H1 (cell line): Measurements from ENCODE around the gene SPEM3. TPM values are rescaled to one million over a fixed set of nuclear protein-coding genes. Genes with fewer than 3 reads are reported as not detected.

Experiments used
- CTCF ChIA-PET: fragments of 300-600 bp; sonication (Branson Sonifier 250); formaldehyde crosslinking; loops from one replicate; lab custom pipeline; 2021; ENCODE audit not compliant: partially characterized antibody; lab: Charles Lee
- POLR2A ChIA-PET: fragments of 300-600 bp; sonication (Branson Sonifier 250); formaldehyde crosslinking; loops from one replicate; lab custom pipeline; 2021; ENCODE audit warnings: inconsistent platforms; ENCODE audit not compliant: partially characterized antibody; lab: Charles Lee
- DNase-seq, 2 experiments: peaks; one replicate each; pipeline versions ENCODE4 v3.0.0 to v3.0.0-alpha.2; 2010 to 2022; ENCODE audit warnings: low spot score in 2 of 2, low read depth in 1 of 2, mixed read lengths in 1 of 2
- FAIRE-seq: peaks from 2 replicates; lab custom pipeline; 2011; peaks lifted over from hg19 to GRCh38; lab: Jason Lieb, UNC
- H2AFZ ChIP-seq: 2 replicates; pipeline ENCODE4 v1.8.1; 2012; ENCODE audit warnings: low read length, inconsistent platforms
- H2AK5ac ChIP-seq: 2 replicates; pipeline ENCODE4 v1.6.1; 2013; ENCODE audit warnings: low read depth, low read length
- H2BK120ac ChIP-seq: replicated peaks from 2 replicates; pipeline ENCODE3; 2013; ENCODE audit warnings: low read depth, low read length, inconsistent platforms
- H2BK12ac ChIP-seq: 2 replicates; pipeline ENCODE4 v1.6.1; 2013; ENCODE audit warnings: low read depth, low read length
- H2BK15ac ChIP-seq: 2 replicates; pipeline ENCODE4 v1.6.1; 2013; ENCODE audit warnings: low read length
- H2BK20ac ChIP-seq: 2 replicates; pipeline ENCODE4 v1.6.1; 2013; ENCODE audit warnings: low read length
- H2BK5ac ChIP-seq: 2 replicates; pipeline ENCODE4 v1.6.1; 2013; ENCODE audit warnings: low read depth, low read length
- H3K14ac ChIP-seq: 2 replicates; pipeline ENCODE4 v1.6.1; 2013; ENCODE audit warnings: inconsistent platforms; ENCODE audit not compliant: insufficient read length
- H3K18ac ChIP-seq: 2 replicates; pipeline ENCODE4 v1.6.1; 2013; ENCODE audit warnings: low read length; ENCODE audit errors: extremely low read depth
- H3K23ac ChIP-seq: 2 replicates; pipeline ENCODE4 v1.6.1; 2013; ENCODE audit warnings: inconsistent platforms; ENCODE audit not compliant: insufficient read length
- H3K23me2 ChIP-seq: 2 replicates; pipeline ENCODE4 v1.6.1; 2013; ENCODE audit warnings: low read depth, low read length
- H3K27ac ChIP-seq: 2 replicates; pipeline ENCODE4 v1.6.1; 2011; ENCODE audit warnings: low read depth, low read length, inconsistent platforms
- H3K27me3 ChIP-seq, 4 experiments: replicated peaks in 1 of 4; 1 replicate in 1 of 4; 2 replicates in 3 of 4; pipeline versions ENCODE4 v1.6.1 to v1.8.1; 2011 to 2013; ENCODE audit warnings: low read length in 3 of 4, mild to moderate bottlenecking in 3 of 4, inconsistent platforms in 2 of 4, mixed read lengths in 2 of 4, moderate library complexity in 1 of 4; ENCODE audit not compliant: control insufficient read depth in 3 of 4, insufficient read depth in 3 of 4; ENCODE audit errors: extremely low read depth in 1 of 4
- H3K36me3 ChIP-seq, 4 experiments: 2 replicates each; pipeline versions ENCODE4 v1.6.1 to v1.8.1; 2011 to 2013; ENCODE audit warnings: mild to moderate bottlenecking in 4 of 4, low read length in 3 of 4, moderate library complexity in 2 of 4, control low read depth in 1 of 4, inconsistent platforms in 1 of 4; ENCODE audit not compliant: insufficient read depth in 4 of 4, control insufficient read depth in 2 of 4
- H3K4ac ChIP-seq: replicated peaks from 2 replicates; pipeline ENCODE3; 2013; ENCODE audit warnings: low read length, low read depth, mixed read lengths, inconsistent platforms; ENCODE audit not compliant: insufficient read length
- H3K4me1 ChIP-seq, 4 experiments: replicated peaks in 1 of 4; 1 replicate in 1 of 4; 2 replicates in 3 of 4; pipeline versions ENCODE4 v1.6.1 to v1.8.1; 2011 to 2013; ENCODE audit warnings: low read length in 3 of 4, inconsistent platforms in 2 of 4, mixed read lengths in 1 of 4; ENCODE audit not compliant: insufficient read depth in 4 of 4, control insufficient read depth in 3 of 4
- H3K4me2 ChIP-seq, 2 experiments: 2 replicates each; pipeline versions ENCODE4 v1.6.1 to v1.8.1; 2011 to 2013; ENCODE audit warnings: low read depth in 2 of 2, low read length in 2 of 2, control low read depth in 1 of 2, inconsistent platforms in 1 of 2, mild to moderate bottlenecking in 1 of 2; ENCODE audit not compliant: insufficient read depth in 1 of 2
- H3K4me3 ChIP-seq, 4 experiments: fragments of 200-600, 300-600 bp in 1 of 4; sonication (generic), shearing (Covaris generic), sonication (Bioruptor Twin) in 1 of 4; 2 replicates each; pipeline versions ENCODE4 v1.5.1 to v1.8.1; 2011 to 2016; ENCODE audit warnings: low read length in 4 of 4, low read depth in 3 of 4, control low read depth in 2 of 4, inconsistent platforms in 2 of 4, mild to moderate bottlenecking in 2 of 4, mixed read lengths in 1 of 4, moderate library complexity in 1 of 4; ENCODE audit not compliant: insufficient read depth in 2 of 4; ENCODE audit errors: extremely low read depth in 1 of 4
- H3K56ac ChIP-seq: replicated peaks from 2 replicates; pipeline ENCODE3; 2013; ENCODE audit warnings: low read depth, mild to moderate bottlenecking, mixed read lengths, low read length, inconsistent platforms; ENCODE audit not compliant: insufficient read length
- H3K79me1 ChIP-seq: 2 replicates; pipeline ENCODE4 v1.6.1; 2013; ENCODE audit warnings: low read depth, low read length, control low read depth
- H3K79me2 ChIP-seq, 2 experiments: 2 replicates each; pipeline versions ENCODE4 v1.6.1 to v1.8.1; 2012 to 2013; ENCODE audit warnings: low read length in 2 of 2, mild to moderate bottlenecking in 2 of 2, inconsistent platforms in 1 of 2; ENCODE audit not compliant: insufficient read depth in 2 of 2, control insufficient read depth in 1 of 2
- H3K9ac ChIP-seq, 4 experiments: replicated peaks in 1 of 4; 1 replicate in 1 of 4; 2 replicates in 3 of 4; pipeline versions ENCODE4 v1.6.1 to v1.8.1; 2011 to 2013; ENCODE audit warnings: low read depth in 3 of 4, low read length in 3 of 4, control low read depth in 2 of 4, mild to moderate bottlenecking in 2 of 4, moderate library complexity in 2 of 4, inconsistent platforms in 1 of 4; ENCODE audit errors: extremely low read depth in 1 of 4
- H3K9me3 ChIP-seq, 2 experiments: 2 replicates each; pipeline versions ENCODE4 v1.6.1 to v1.8.1; 2012 to 2013; ENCODE audit warnings: mild to moderate bottlenecking in 2 of 2, moderate library complexity in 2 of 2, control low read depth in 1 of 2, inconsistent platforms in 1 of 2, low read depth in 1 of 2, low read length in 1 of 2, mixed read lengths in 1 of 2; ENCODE audit not compliant: insufficient read depth in 2 of 2
- H4K20me1 ChIP-seq, 2 experiments: replicated peaks in 1 of 2; 2 replicates each; pipeline versions ENCODE3 to v1.8.1; 2011 to 2013; ENCODE audit warnings: inconsistent platforms in 2 of 2, low read length in 2 of 2, mild to moderate bottlenecking in 1 of 2; ENCODE audit not compliant: insufficient read depth in 2 of 2, control insufficient read depth in 1 of 2
- H4K5ac ChIP-seq: 2 replicates; pipeline ENCODE4 v1.6.1; 2013; ENCODE audit warnings: low read length, low read depth, mixed read lengths, inconsistent platforms; ENCODE audit not compliant: insufficient read length
- H4K8ac ChIP-seq: 2 replicates; pipeline ENCODE4 v1.8.0; 2013; ENCODE audit warnings: mild to moderate bottlenecking, moderate library complexity, low read length, inconsistent platforms; ENCODE audit not compliant: insufficient read depth; ENCODE audit errors: extremely low read depth
- H4K91ac ChIP-seq: replicated peaks from 2 replicates; pipeline ENCODE3; 2013; ENCODE audit warnings: low read length, mixed read lengths, inconsistent platforms; ENCODE audit not compliant: insufficient read length
- CEBPB ChIP-seq: IDR thresholded peaks from 2 replicates; pipeline ENCODE4 v1.6.1; 2012; ENCODE audit warnings: low read depth, low read length
- CHD1 ChIP-seq: IDR thresholded peaks from 2 replicates; pipeline ENCODE4 v1.6.1; 2012; ENCODE audit warnings: low read depth, low read length, improper control_type of control experiment
- HDAC6 ChIP-seq: IDR thresholded peaks from one replicate; pipeline ENCODE4 v1.7.1; 2012; ENCODE audit warnings: low read depth, mild to moderate bottlenecking, inconsistent platforms, low read length, moderate library complexity
- KDM1A ChIP-seq: fragments of 200-600, 300-600 bp; sonication (generic); IDR thresholded peaks from 2 replicates; pipeline ENCODE4 v1.7.1; 2016; ENCODE audit warnings: mild to moderate bottlenecking, low read length, borderline replicate concordance
- KDM5A ChIP-seq: fragments of 200-600 bp; IDR thresholded peaks from 2 replicates; pipeline ENCODE4 v1.7.1; 2012; ENCODE audit warnings: mild to moderate bottlenecking, low read length, inconsistent platforms, mixed read lengths
- NANOG ChIP-seq: IDR thresholded peaks from 2 replicates; pipeline ENCODE4 v1.6.1; 2011; ENCODE audit warnings: low read length, low read depth, mild to moderate bottlenecking, inconsistent platforms; ENCODE audit not compliant: insufficient read depth, poor library complexity, severe bottlenecking
- POLR2A ChIP-seq, 2 experiments: IDR thresholded peaks; 1 replicate in 1 of 2; 2 replicates in 1 of 2; pipeline ENCODE4 v1.6.1; 2011; ENCODE audit warnings: low read depth in 2 of 2, low read length in 2 of 2, mild to moderate bottlenecking in 2 of 2; ENCODE audit errors: control extremely low read depth in 1 of 2
- SP1 ChIP-seq: IDR thresholded peaks from 2 replicates; pipeline ENCODE4 v1.6.1; 2011; ENCODE audit warnings: low read depth, low read length
- WGBS, 2 experiments: shearing (Covaris generic) in 1 of 2; methylation state at CpG; one replicate each; pipeline versions ENCODE4 v1.1.6 to v1.1.7; 2013 to 2015; ENCODE audit warnings: low lambda C conversion rate in 2 of 2, mixed read lengths in 2 of 2, inconsistent platforms in 1 of 2, low coverage in 1 of 2, missing lambda C conversion rate in 1 of 2; ENCODE audit not compliant: insufficient replicate concordance in 2 of 2, insufficient coverage in 1 of 2, insufficient read length in 1 of 2; ENCODE audit errors: extremely low coverage in 1 of 2, missing lambda C conversion rate in 1 of 2; 5-methylcytosine and 5-hydroxymethylcytosine counted together
- polyA plus RNA-seq, 7 experiments: library from polyadenylated mRNA; depleted of rRNA in 3 of 7; stranded (reverse) in 5 of 7; unstranded in 2 of 7; fragments of >200 nt in 5 of 7; fragments of 200-250 nt in 2 of 7; gene quantifications; 1 replicate in 5 of 7; 2 replicates in 1 of 7; 4 replicates in 1 of 7; pipeline versions ENCODE4 v1.2.1 to v1.2.3, GENCODE V29; 2011 to 2013; ENCODE audit warnings: missing spikeins in 2 of 7, mixed read lengths in 2 of 7
- total RNA-seq: library from RNA; stranded (reverse); fragmentation: NEBNext Ultra II Directional; extraction: Animal tissue kit (Norgen Biotek cat#: 25700); gene quantifications from 2 replicates; pipeline ENCODE4 v1.2.1, GENCODE V29; 2021
- TF ChIP-seq, protein P1 (sequence below): IDR thresholded peaks from 2 replicates; pipeline ENCODE4 v1.6.1; 2012; ENCODE audit warnings: low read length, inconsistent platforms

SPEM3 gene
- total and polyA plus RNA-seq, 2 of the 8 experiments (the other 6 are each of a cell fraction or from before 2014, with no cell fraction given) = 0.02 TPM; not detected in 1

- H2BK120ac ChIP-seq = no peak overlapping the region
- H2BK12ac ChIP-seq = no peak overlapping the region
Measured at GRCh38 chr17:7421186-7421585, 7.5 kb upstream of the SPEM3 start.

More at GRCh38 chr17:7421186-7421585, 7.5 kb upstream of the SPEM3 start:
- H3K18ac ChIP-seq = no peak overlapping the region
- H3K14ac ChIP-seq = no peak overlapping the region
- H3K79me2 ChIP-seq = no peaks in the 10 kb centered on the region
- peaks cover 0 to 7% of the 10 kb centered on the region in 2 experiments for H4K20me1 ChIP-seq
- H2BK15ac ChIP-seq = no peak overlapping the region
- peaks cover 0 to 9% (median 4%) of the 10 kb centered on the region in 4 experiments; a peak in 4 of 8 replicates for H3K36me3 ChIP-seq
- DNase-seq = no peak
- no peak for FAIRE-seq
- no peak overlapping the region for H3K4me2 ChIP-seq
- no peak overlapping the region for H3K4ac ChIP-seq
- no peak overlapping the region for H3K4me3 ChIP-seq
- 89% methylated on average over 15 of the region's 16 CpGs; no CpG with 5 or more reads in 1 of the 2 experiments for WGBS, 2 experiments
- no peak overlapping the region for H4K91ac ChIP-seq
- H2BK20ac ChIP-seq = no peak overlapping the region
- H3K9ac ChIP-seq = no peak overlapping the region
- H3K79me1 ChIP-seq = no peaks in the 10 kb centered on the region
- H2AK5ac ChIP-seq = no peak overlapping the region
- ChIA-PET POLR2A (interaction anchor here (0.6 to 2.8 kb wide), 12 partner anchors 8 to 164 kb away, joined by 3 to 9 read pairs (median 4); partner anchors contain the start of genes ACAP1, PLSCR3 and TMEM102), CTCF (interaction anchor here (0.7 to 4.1 kb wide), 9 partner anchors 12 to 82 kb away, joined by 3 to 15 read pairs (median 3); partner anchors contain the start of genes NLGN2 and TMEM256)
- no peaks in the 10 kb centered on the region for H3K9me3 ChIP-seq
- no peak overlapping the region for H2BK5ac ChIP-seq
- no peak overlapping the region for H3K56ac ChIP-seq
- no peak overlapping the region for H3K27ac ChIP-seq
- peak overlapping the region; percentile 80; the same call in 1 of the 2 replicates for H4K8ac ChIP-seq
- no peak overlapping the region for H3K23ac ChIP-seq
- H3K23me2 ChIP-seq = peaks cover 2% of the 10 kb centered on the region; the same call in 1 of the 2 replicates
- no peak for TF ChIP-seq KDM1A
- TF ChIP-seq NANOG = no peak
- TF ChIP-seq, protein P1, sequence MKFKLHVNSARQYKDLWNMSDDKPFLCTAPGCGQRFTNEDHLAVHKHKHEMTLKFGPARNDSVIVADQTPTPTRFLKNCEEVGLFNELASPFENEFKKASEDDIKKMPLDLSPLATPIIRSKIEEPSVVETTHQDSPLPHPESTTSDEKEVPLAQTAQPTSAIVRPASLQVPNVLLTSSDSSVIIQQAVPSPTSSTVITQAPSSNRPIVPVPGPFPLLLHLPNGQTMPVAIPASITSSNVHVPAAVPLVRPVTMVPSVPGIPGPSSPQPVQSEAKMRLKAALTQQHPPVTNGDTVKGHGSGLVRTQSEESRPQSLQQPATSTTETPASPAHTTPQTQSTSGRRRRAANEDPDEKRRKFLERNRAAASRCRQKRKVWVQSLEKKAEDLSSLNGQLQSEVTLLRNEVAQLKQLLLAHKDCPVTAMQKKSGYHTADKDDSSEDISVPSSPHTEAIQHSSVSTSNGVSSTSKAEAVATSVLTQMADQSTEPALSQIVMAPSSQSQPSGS = no peak
- no peak for TF ChIP-seq KDM5A
- no peak for TF ChIP-seq HDAC6
- TF ChIP-seq POLR2A (IDR thresholded peaks at IDR 0.05; ENCODE audit: control extremely low read depth in 1 of 2, low read depth in 2 of 2, low read length in 2 of 2) = no peak
- TF ChIP-seq SP1 = no peak
- no peak for TF ChIP-seq CEBPB
- no peak for TF ChIP-seq CHD1
- H2AFZ ChIP-seq = no peak overlapping the region
- no peaks in the 10 kb centered on the region for H3K27me3 ChIP-seq
- peaks cover 0 to 15% (median 2%) of the 10 kb centered on the region in 4 experiments; a peak in 4 of 7 replicates for H3K4me1 ChIP-seq
- no peak overlapping the region for H4K5ac ChIP-seq
